Ectodermal cell (in vitro differentiated cells): ENCODE results near the gene ITK.
"Not testable (repeated sequence)": the region's sequence is repeated elsewhere in the genome, so short reads cannot be mapped to it uniquely, and the experiment has no call there.

Source experiments
- H3K27ac ChIP-seq: 2 replicates; pipeline ENCODE4 v1.7.0; 2013; ENCODE audit warnings: mild to moderate bottlenecking, low read depth, low read length; ENCODE audit not compliant: insufficient read depth, poor library complexity, severe bottlenecking
- H3K27me3 ChIP-seq: 2 replicates; pipeline ENCODE4 v1.7.0; 2013; ENCODE audit warnings: mild to moderate bottlenecking, low read length; ENCODE audit not compliant: insufficient read depth, control insufficient read depth, poor library complexity, severe bottlenecking
- H3K36me3 ChIP-seq: one replicate; pipeline ENCODE4 v1.7.0; 2013; ENCODE audit warnings: low read length; ENCODE audit not compliant: control insufficient read depth, insufficient read depth
- H3K4me1 ChIP-seq: one replicate; pipeline ENCODE4 v1.7.0; 2013; ENCODE audit warnings: low read length; ENCODE audit not compliant: control insufficient read depth, insufficient read depth
- H3K4me3 ChIP-seq: 2 replicates; pipeline ENCODE4 v1.7.0; 2013; ENCODE audit warnings: low read depth, low read length, control low read depth; ENCODE audit not compliant: insufficient read depth
- H3K9me3 ChIP-seq: 2 replicates; pipeline ENCODE4 v1.7.0; 2013; ENCODE audit warnings: mild to moderate bottlenecking, low read length, moderate library complexity; ENCODE audit not compliant: control insufficient read depth
- WGBS, 2 experiments: methylation state at CpG; one replicate each; pipeline ENCODE4 v1.1.7; 2013; ENCODE audit warnings: missing lambda C conversion rate in 2 of 2; 5-methylcytosine and 5-hydroxymethylcytosine counted together

Gene ITK

DNA sequence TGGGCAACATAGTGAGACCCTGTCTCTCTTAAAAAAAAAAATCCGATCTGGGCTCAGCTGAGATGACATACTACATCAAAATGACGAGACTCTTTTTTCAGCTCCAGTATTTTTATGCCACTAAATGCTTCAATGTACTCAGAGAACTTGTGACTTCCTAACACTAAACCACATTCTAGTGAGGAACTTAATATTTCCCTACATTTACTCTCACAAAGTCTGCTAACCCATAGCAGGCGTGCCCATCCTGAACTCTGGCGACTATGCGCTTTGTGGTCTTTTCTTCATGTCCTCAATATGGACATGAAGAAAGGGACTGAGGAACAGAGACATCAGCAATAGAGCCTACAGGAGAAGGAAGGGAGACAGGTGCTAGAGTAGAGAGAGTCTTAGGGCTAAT is 41.3 kb downstream of the ITK start:
- 92 to 98% methylated on average over 5 of the region's 5 CpGs for WGBS, 2 experiments
- H3K27ac ChIP-seq: no peak overlapping the region

GRCh38 chr5:157222506-157223230 is 42.0 kb downstream of the ITK start:
- Histone ChIP-seq H3K4me3 (no peak overlapping the region), H3K9me3 (no peaks in the 10 kb centered on the region), H3K4me1 (no peaks in the 10 kb centered on the region), H3K27me3 (no peaks in the 10 kb centered on the region), H3K36me3 (no peaks in the 10 kb centered on the region), H3K27ac (no peak overlapping the region)
- WGBS, 2 experiments: 94% methylated on average over 10 of the region's 10 CpGs

More for the DNA sequence above, 41.3 kb downstream of the ITK start:
- no peaks in the 10 kb centered on the region for H3K9me3 ChIP-seq
- H3K36me3 ChIP-seq: no peaks in the 10 kb centered on the region
- no peaks in the 10 kb centered on the region for H3K4me1 ChIP-seq
- H3K4me3 ChIP-seq: no peak overlapping the region
- H3K27me3 ChIP-seq: no peaks in the 10 kb centered on the region

GRCh38 chr5:157225469-157226422 is 45.1 kb downstream of the ITK start:
- Histone ChIP-seq H3K36me3 (no peaks in the 10 kb centered on the region), H3K4me1 (no peaks in the 10 kb centered on the region), H3K27ac (no peak overlapping the region), H3K27me3 (no peaks in the 10 kb centered on the region), H3K9me3 (no peaks in the 10 kb centered on the region), H3K4me3 (no peak overlapping the region)
- 85 to 93% methylated on average over 5 to 6 of the region's 6 CpGs for WGBS, 2 experiments

- no peak overlapping the region for H3K27ac ChIP-seq
- H3K36me3 ChIP-seq: no peaks in the 10 kb centered on the region
- H3K4me1 ChIP-seq: no peaks in the 10 kb centered on the region
- no peaks in the 10 kb centered on the region for H3K27me3 ChIP-seq
- H3K9me3 ChIP-seq: no peaks in the 10 kb centered on the region
- no peak overlapping the region for H3K4me3 ChIP-seq
Observed at GRCh38 chr5:157230610-157231009, 50.0 kb downstream of the ITK start.

- no peak overlapping the region for H3K4me3 ChIP-seq
- H3K27me3 ChIP-seq: no peaks in the 10 kb centered on the region
- H3K4me1 ChIP-seq: no peaks in the 10 kb centered on the region
- no peaks in the 10 kb centered on the region for H3K9me3 ChIP-seq
- no peak overlapping the region for H3K27ac ChIP-seq
- WGBS, 2 experiments: 84 to 92% methylated on average over 6 of the region's 6 CpGs
- H3K36me3 ChIP-seq: no peaks in the 10 kb centered on the region
Observed at GRCh38 chr5:157232706-157233105, 52.1 kb downstream of the ITK start.

- Histone ChIP-seq H3K9me3 (no peaks in the 10 kb centered on the region), H3K27ac (no peak overlapping the region), H3K36me3 (no peaks in the 10 kb centered on the region), H3K4me3 (no peak overlapping the region), H3K27me3 (no peaks in the 10 kb centered on the region), H3K4me1 (no peaks in the 10 kb centered on the region)
- WGBS, 2 experiments: 75 to 81% methylated on average over 2 to 3 of the region's 3 CpGs
Observed at GRCh38 chr5:157233515-157233914, 52.9 kb downstream of the ITK start.

- Histone ChIP-seq H3K4me3 (no peak overlapping the region), H3K36me3 (no peaks in the 10 kb centered on the region)
- 96 to 100% methylated on average over 1 to 3 of the region's 3 CpGs for WGBS, 2 experiments
Observed at GRCh38 chr5:157236423-157236822, 55.8 kb downstream of the ITK start.

DNA sequence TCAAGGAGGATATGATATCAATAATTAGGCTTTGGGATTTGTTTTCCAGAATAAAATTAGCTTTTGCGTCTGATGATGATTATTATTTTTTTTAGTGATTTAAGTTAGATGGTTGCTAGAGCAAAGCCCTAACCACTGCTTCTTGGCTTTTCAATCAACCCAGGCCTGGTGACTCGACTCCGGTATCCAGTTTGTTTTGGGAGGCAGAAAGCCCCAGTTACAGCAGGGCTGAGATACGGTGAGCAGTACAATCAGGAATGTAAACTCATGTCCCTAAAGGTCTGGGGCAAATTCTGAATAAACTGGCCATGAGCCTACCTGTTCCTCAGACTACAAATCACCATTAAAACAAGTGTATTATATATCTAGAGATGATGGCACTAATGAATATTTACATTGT is 60.8 kb downstream of the ITK start:
- H3K27ac ChIP-seq: no peak overlapping the region
- no peaks in the 10 kb centered on the region for H3K36me3 ChIP-seq
- WGBS, 2 experiments: 92% methylated on average over 4 of the region's 4 CpGs
- no peak overlapping the region for H3K4me3 ChIP-seq
- no peaks in the 10 kb centered on the region for H3K4me1 ChIP-seq
- H3K27me3 ChIP-seq: no peaks in the 10 kb centered on the region
- H3K9me3 ChIP-seq: no peaks in the 10 kb centered on the region

More at GRCh38 chr5:157236423-157236822, 55.8 kb downstream of the ITK start:
- H3K27me3 ChIP-seq: no peaks in the 10 kb centered on the region
- no peak overlapping the region for H3K27ac ChIP-seq
- no peaks in the 10 kb centered on the region for H3K9me3 ChIP-seq
- H3K4me1 ChIP-seq: no peaks in the 10 kb centered on the region

DNA sequence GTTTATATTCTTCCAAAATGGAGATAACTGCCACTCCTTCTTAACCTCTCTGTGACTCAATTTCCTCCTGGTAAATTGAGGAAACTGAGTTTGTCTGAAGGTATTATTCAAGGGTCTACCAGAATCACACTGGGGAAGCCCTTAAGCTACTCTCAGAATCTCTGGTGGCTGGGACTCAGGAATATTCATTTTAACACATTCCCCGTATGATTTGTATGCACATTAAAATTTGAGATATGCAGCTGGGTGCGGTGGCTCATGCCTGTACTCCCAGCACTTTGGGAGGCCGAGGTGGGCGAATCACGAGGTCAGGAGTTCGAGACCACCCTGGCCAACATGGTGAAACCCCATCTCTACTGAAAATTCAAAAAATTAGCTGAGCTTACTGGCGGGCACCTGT is 64.1 kb downstream of the ITK start:
- WGBS, 2 experiments: 92 to 95% methylated on average over 7 of the region's 7 CpGs
- H3K27me3 ChIP-seq, H3K27ac ChIP-seq, H3K9me3 ChIP-seq, H3K36me3 ChIP-seq, H3K4me1 ChIP-seq, H3K4me3 ChIP-seq: not testable (repeated sequence)

GRCh38 chr5:157245476-157245875 is 64.8 kb downstream of the ITK start:
- Histone ChIP-seq H3K36me3 (no peaks in the 10 kb centered on the region), H3K4me1 (no peaks in the 10 kb centered on the region), H3K9me3 (no peaks in the 10 kb centered on the region), H3K4me3 (no peak overlapping the region), H3K27ac (no peak overlapping the region), H3K27me3 (no peaks in the 10 kb centered on the region)
- 49 to 55% methylated on average over 4 of the region's 4 CpGs for WGBS, 2 experiments
